Testis (tissue), 2 donors: Measurements from ENCODE around the gene SVIL.
A peak's percentile ranks its signal among the peaks of the same experiment; 100 is the strongest.
"Not testable (repeated sequence)": the region's sequence is repeated elsewhere in the genome, so short reads cannot be mapped to it uniquely, and the experiment has no call there.

Experiments used
- POLR2A ChIP-seq: fragments of 450-650 bp; IDR thresholded peaks from one replicate; pipeline ENCODE4 v1.6.1; 2017; ENCODE audit warnings: antibody characterized with exemption, mild to moderate bottlenecking, moderate library complexity
- TF ChIP-seq, protein P1 (sequence below), 3 experiments: fragments of 450-650 bp in 2 of 3; fragments of 200-600 bp in 1 of 3; sonication (generic) in 1 of 3; IDR thresholded peaks; one replicate each; pipeline ENCODE4 v1.5.1; 2016 to 2019; ENCODE audit warnings: antibody characterized with exemption in 3 of 3, mild to moderate bottlenecking in 2 of 3, moderate library complexity in 1 of 3

DNA sequence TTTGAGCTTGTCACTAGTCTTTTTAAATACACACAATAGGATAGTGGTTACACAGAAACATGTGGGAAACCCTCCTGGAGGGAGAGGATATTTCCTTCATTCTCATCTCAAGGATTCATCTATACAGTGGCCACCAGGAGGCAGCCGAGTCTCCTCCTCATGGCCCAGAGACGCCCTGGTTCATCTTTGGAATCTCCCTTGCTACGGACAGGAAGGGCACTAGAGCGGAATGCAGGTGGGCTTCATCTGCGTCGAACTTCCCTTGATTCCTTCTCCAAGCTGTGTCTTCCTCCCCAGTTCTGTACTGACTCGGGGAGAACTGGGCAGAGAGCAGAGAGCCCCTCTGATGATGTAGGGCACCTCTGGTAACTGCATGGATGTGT lies 146.9 kb downstream of the SVIL start:
- TF ChIP-seq, protein P1, sequence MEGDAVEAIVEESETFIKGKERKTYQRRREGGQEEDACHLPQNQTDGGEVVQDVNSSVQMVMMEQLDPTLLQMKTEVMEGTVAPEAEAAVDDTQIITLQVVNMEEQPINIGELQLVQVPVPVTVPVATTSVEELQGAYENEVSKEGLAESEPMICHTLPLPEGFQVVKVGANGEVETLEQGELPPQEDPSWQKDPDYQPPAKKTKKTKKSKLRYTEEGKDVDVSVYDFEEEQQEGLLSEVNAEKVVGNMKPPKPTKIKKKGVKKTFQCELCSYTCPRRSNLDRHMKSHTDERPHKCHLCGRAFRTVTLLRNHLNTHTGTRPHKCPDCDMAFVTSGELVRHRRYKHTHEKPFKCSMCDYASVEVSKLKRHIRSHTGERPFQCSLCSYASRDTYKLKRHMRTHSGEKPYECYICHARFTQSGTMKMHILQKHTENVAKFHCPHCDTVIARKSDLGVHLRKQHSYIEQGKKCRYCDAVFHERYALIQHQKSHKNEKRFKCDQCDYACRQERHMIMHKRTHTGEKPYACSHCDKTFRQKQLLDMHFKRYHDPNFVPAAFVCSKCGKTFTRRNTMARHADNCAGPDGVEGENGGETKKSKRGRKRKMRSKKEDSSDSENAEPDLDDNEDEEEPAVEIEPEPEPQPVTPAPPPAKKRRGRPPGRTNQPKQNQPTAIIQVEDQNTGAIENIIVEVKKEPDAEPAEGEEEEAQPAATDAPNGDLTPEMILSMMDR (IDR thresholded peaks at IDR 0.05): peak in 2 of 3 experiments; percentile 16 to 40
- not testable (repeated sequence) for TF ChIP-seq POLR2A
